HepG2 (cell line): ENCODE results near the gene PRSS50. TPM values are rescaled to one million over a fixed set of nuclear protein-coding genes. Genes with fewer than 3 reads are reported as not detected.

Experiments used
- ATAC-seq: fragments of 200-7000 bp; cut with Tn5 transposase; 3 replicates; pipeline ENCODE4 v1.9.1; 2020; ENCODE audit warnings: mild to moderate bottlenecking, moderate library complexity
- BruUV-seq: library from RNA; stranded (reverse); fragments of 400-500 nt; replicated peaks from 2 replicates; lab custom pipeline; 2021; lab: Mats Ljungman, UMichigan
- CTCF ChIA-PET: fragments of 300-600 bp; formaldehyde crosslinking; extraction: SDS; loops from one replicate; lab custom pipeline; 2021; ENCODE audit warnings: low total read pairs, inconsistent platforms, low intra/inter-chr PET ratio; lab: Yijun Ruan, JAX
- POLR2A ChIA-PET: fragments of 350-600 bp; sonication (Branson Sonifier 250); formaldehyde crosslinking; loops from one replicate; lab custom pipeline; 2020; ENCODE audit warnings: antibody characterized with exemption, inconsistent platforms; lab: Yijun Ruan, JAX
- DNase-seq: peaks from one replicate; pipeline ENCODE4 v3.0.0-alpha.2; 2015; ENCODE audit warnings: low spot score
- FAIRE-seq: peaks from 3 replicates; lab custom pipeline; 2011; peaks lifted over from hg19 to GRCh38; lab: Jason Lieb, UNC
- H2AFZ ChIP-seq: one replicate; pipeline ENCODE4 v1.6.1; 2011; ENCODE audit warnings: low read length, inconsistent platforms
- H3K27ac ChIP-seq: fragments of 300-600 bp; 3 replicates; pipeline ENCODE4 v1.8.0; 2011; ENCODE audit warnings: mixed run types, mild to moderate bottlenecking, mixed read lengths, low read length, inconsistent platforms; ENCODE audit not compliant: insufficient read depth; ENCODE audit errors: extremely low read length
- H3K27me3 ChIP-seq, 2 experiments: fragments of 200-600 bp in 1 of 2; 2 replicates in 1 of 2; 3 replicates in 1 of 2; pipeline versions ENCODE4 v1.6.0 to v1.8.0; 2011; ENCODE audit warnings: low read length in 2 of 2, mild to moderate bottlenecking in 2 of 2, moderate library complexity in 2 of 2, inconsistent platforms in 1 of 2; ENCODE audit not compliant: insufficient read depth in 2 of 2, control insufficient read depth in 1 of 2
- H3K36me3 ChIP-seq, 2 experiments: fragments of 200-600 bp in 1 of 2; replicated peaks in 1 of 2; 2 replicates in 1 of 2; 3 replicates in 1 of 2; pipeline versions ENCODE4 v1.5.1 to v1.8.0; 2011; ENCODE audit warnings: low read length in 2 of 2, inconsistent platforms in 1 of 2; ENCODE audit not compliant: insufficient read depth in 2 of 2, control insufficient read depth in 1 of 2
- H3K4me1 ChIP-seq: 2 replicates; pipeline ENCODE4 v1.5.1; 2012; ENCODE audit warnings: low read length, inconsistent platforms; ENCODE audit not compliant: insufficient read depth
- H3K4me2 ChIP-seq: 2 replicates; pipeline ENCODE4 v1.6.0; 2011; ENCODE audit warnings: low read depth, low read length, inconsistent platforms
- H3K4me3 ChIP-seq, 3 experiments: fragments of 200-600 bp in 1 of 3; sonication (generic), shearing (Covaris generic) in 1 of 3; replicated peaks in 1 of 3; 2 replicates each; pipeline ENCODE4 v1.5.1; 2011 to 2016; ENCODE audit warnings: low read length in 3 of 3, inconsistent platforms in 2 of 3, low read depth in 2 of 3, mild to moderate bottlenecking in 2 of 3, control low read depth in 1 of 3, mixed read lengths in 1 of 3; ENCODE audit not compliant: insufficient read depth in 1 of 3
- H3K79me2 ChIP-seq: one replicate; pipeline ENCODE4 v1.6.1; 2011; ENCODE audit warnings: low read length, inconsistent platforms; ENCODE audit not compliant: insufficient read depth
- H3K9ac ChIP-seq: 2 replicates; pipeline ENCODE4 v1.6.0; 2011; ENCODE audit warnings: mild to moderate bottlenecking, low read depth, low read length, inconsistent platforms; ENCODE audit not compliant: insufficient read depth
- H3K9me3 ChIP-seq: 2 replicates; pipeline ENCODE4 v1.5.1; 2012; ENCODE audit warnings: mild to moderate bottlenecking, low read length
- H4K20me1 ChIP-seq: 2 replicates; pipeline ENCODE4 v1.6.0; 2011; ENCODE audit warnings: inconsistent platforms, mild to moderate bottlenecking, low read length, moderate library complexity; ENCODE audit not compliant: insufficient read depth
- EZH2 ChIP-seq: conservative IDR thresholded peaks from 2 replicates; pipeline ENCODE4 v1.6.1; 2012; ENCODE audit warnings: mild to moderate bottlenecking, low read depth, low read length, moderate library complexity
- HMG20A ChIP-seq: IDR thresholded peaks from 2 replicates; pipeline ENCODE4 v1.6.1; 2016; ENCODE audit warnings: borderline replicate concordance
- HMG20B ChIP-seq: conservative IDR thresholded peaks from 2 replicates; pipeline ENCODE4 v1.6.1; 2016; ENCODE audit warnings: missing genetic modification reagents, missing compliant biosample characterization
- MIER2 ChIP-seq: IDR thresholded peaks from 2 replicates; pipeline ENCODE4 v1.6.1; 2016; ENCODE audit warnings: missing biosample characterization, missing genetic modification reagents
- MLLT10 ChIP-seq: sonication (generic); formaldehyde crosslinking; IDR thresholded peaks from 2 replicates; pipeline ENCODE4 v1.4.0; 2020; ENCODE audit warnings: missing genetic modification reagents
- NFRKB ChIP-seq: fragments of 450-650 bp; IDR thresholded peaks from 2 replicates; pipeline ENCODE4 v1.6.1; 2017
- NPAS2 ChIP-seq: sonication (generic); formaldehyde crosslinking; IDR thresholded peaks from 2 replicates; pipeline ENCODE4 v1.8.0; 2022; ENCODE audit warnings: mild to moderate bottlenecking, missing genetic modification reagents, borderline replicate concordance
- TOPORS ChIP-seq: sonication (generic); formaldehyde crosslinking; IDR thresholded peaks from 2 replicates; pipeline ENCODE4 v1.8.0; 2023; ENCODE audit warnings: mild to moderate bottlenecking, missing genetic modification reagents
- ZMAT3 ChIP-seq: sonication (generic); formaldehyde crosslinking; conservative IDR thresholded peaks from 2 replicates; pipeline ENCODE4 v1.7.0; 2021; ENCODE audit warnings: missing genetic modification reagents
- ZNF121 ChIP-seq: sonication (generic); formaldehyde crosslinking; IDR thresholded peaks from 2 replicates; pipeline ENCODE4 v1.5.0; 2020; ENCODE audit warnings: mild to moderate bottlenecking, missing genetic modification reagents
- ZNF264 ChIP-seq: sonication (generic); formaldehyde crosslinking; IDR thresholded peaks from 2 replicates; pipeline ENCODE4 v1.4.0; 2020; ENCODE audit warnings: missing genetic modification reagents
- ZNF569 ChIP-seq: sonication (generic); formaldehyde crosslinking; IDR thresholded peaks from 2 replicates; pipeline ENCODE4 v1.5.0; 2020; ENCODE audit warnings: mild to moderate bottlenecking, missing genetic modification reagents, moderate library complexity, borderline replicate concordance
- WGBS: methylation state at CpG from one replicate; pipeline ENCODE4 v1.1.6; 2017; ENCODE audit warnings: low lambda C conversion rate; 5-methylcytosine and 5-hydroxymethylcytosine counted together
- in situ Hi-C: cut with HindIII; loops from 2 replicates; pipeline ENCODE4 v1.10.0; 2017; ENCODE audit warnings: low pct_unique_long_range_greater_than_20kb; ENCODE audit not compliant: extremely low pct_ligation_motif_present
- intact Hi-C: fragments of 100-400 bp; cut with micrococcal nuclease; formaldehyde crosslinking; loops from one replicate; pipeline ENCODE4 v1.10.0; 2022; ENCODE audit not compliant: unreplicated experiment
- polyA plus RNA-seq, 8 experiments: library from polyadenylated mRNA; depleted of rRNA in 3 of 8; stranded (reverse) in 7 of 8; unstranded in 1 of 8; fragments of >200 nt; fragmentation: Illumina TruSeq in 4 of 8; extraction: Trizol in 4 of 8; gene quantifications; 2 replicates each; pipeline versions ENCODE4 v1.2.1 to v1.2.3, GENCODE V29; 2011 to 2016; ENCODE audit warnings: low read depth in 4 of 8, missing spikeins in 1 of 8, mixed read lengths in 1 of 8; ENCODE audit not compliant: insufficient read depth in 1 of 8
- total RNA-seq, 5 experiments: library from RNA; depleted of rRNA; stranded (reverse); fragments of >200 nt; fragmentation: Illumina TruSeq; extraction: Trizol; gene quantifications; 2 replicates each; pipeline ENCODE4 v1.2.3, GENCODE V29; 2016; ENCODE audit warnings: low read depth in 1 of 5
- TF ChIP-seq, protein P1 (sequence below): sonication (generic); formaldehyde crosslinking; IDR thresholded peaks from 2 replicates; pipeline ENCODE4 v1.4.0; 2020; ENCODE audit warnings: missing genetic modification reagents
- TF ChIP-seq, protein P2 (sequence below): sonication (generic); formaldehyde crosslinking; IDR thresholded peaks from 2 replicates; pipeline ENCODE4 v1.8.1; 2023; ENCODE audit warnings: mild to moderate bottlenecking, missing genetic modification reagents
- TF ChIP-seq, protein P3 (sequence below): sonication (generic); formaldehyde crosslinking; IDR thresholded peaks from 2 replicates; pipeline ENCODE4 v1.8.0; 2022; ENCODE audit warnings: mild to moderate bottlenecking, missing genetic modification reagents, moderate library complexity
- TF ChIP-seq, protein P4 (sequence below): sonication (generic); formaldehyde crosslinking; IDR thresholded peaks from 2 replicates; pipeline ENCODE4 v1.4.0; 2020; ENCODE audit warnings: mild to moderate bottlenecking, missing genetic modification reagents

PRSS50 gene
- total and polyA plus RNA-seq, 2 of the 13 experiments (the other 11 are each of a cell fraction or from before 2014, with no cell fraction given): not detected

DNA sequence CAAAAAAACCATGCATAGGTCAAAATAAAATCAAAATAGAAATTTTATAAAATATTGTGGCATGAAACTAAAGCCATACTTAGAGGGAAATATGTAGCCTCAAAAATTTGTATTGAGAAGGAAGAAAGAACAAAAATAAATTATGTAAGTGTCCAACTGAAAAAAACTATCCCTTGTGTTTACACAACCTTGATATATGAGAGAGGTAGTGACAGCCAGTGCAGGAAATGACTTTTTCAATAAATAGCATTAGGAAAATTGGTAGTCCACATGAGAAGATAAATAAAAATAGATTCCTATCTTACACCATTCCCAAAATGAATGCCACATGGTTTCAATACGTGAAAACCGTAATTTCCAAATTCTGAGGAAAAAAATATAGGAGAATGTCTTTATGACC, 13.2 kb upstream of the PRSS50 start:
- ATAC-seq: no peak
- H3K4me2 ChIP-seq: no peak overlapping the region
- no peak for DNase-seq
- CTCF ChIA-PET: no interaction called here
- FAIRE-seq: no peak
- intact Hi-C loops: no loop called here
- no peaks in the 10 kb centered on the region for H3K9me3 ChIP-seq
- no peaks in the 10 kb centered on the region for H3K36me3 ChIP-seq
- in situ Hi-C loops: no loop called here
- no peaks in the 10 kb centered on the region for H4K20me1 ChIP-seq
- H2AFZ ChIP-seq: no peak overlapping the region
- no peaks in the 10 kb centered on the region for H3K4me1 ChIP-seq
- TF ChIP-seq MLLT10 (no peak), NFRKB (no peak), ZMAT3 (CRISPR knock-in tag) (no peak), ZNF569 (CRISPR knock-in tag) (no peak), HMG20A (no peak), TOPORS (no peak), EZH2 (no peak), NPAS2 (CRISPR knock-in tag) (no peak), ZNF121 (CRISPR knock-in tag) (no peak), ZNF264 (CRISPR knock-in tag) (no peak), MIER2 (CRISPR knock-in tag) (no peak), HMG20B (CRISPR knock-in tag) (no peak)
- TF ChIP-seq, protein P1, sequence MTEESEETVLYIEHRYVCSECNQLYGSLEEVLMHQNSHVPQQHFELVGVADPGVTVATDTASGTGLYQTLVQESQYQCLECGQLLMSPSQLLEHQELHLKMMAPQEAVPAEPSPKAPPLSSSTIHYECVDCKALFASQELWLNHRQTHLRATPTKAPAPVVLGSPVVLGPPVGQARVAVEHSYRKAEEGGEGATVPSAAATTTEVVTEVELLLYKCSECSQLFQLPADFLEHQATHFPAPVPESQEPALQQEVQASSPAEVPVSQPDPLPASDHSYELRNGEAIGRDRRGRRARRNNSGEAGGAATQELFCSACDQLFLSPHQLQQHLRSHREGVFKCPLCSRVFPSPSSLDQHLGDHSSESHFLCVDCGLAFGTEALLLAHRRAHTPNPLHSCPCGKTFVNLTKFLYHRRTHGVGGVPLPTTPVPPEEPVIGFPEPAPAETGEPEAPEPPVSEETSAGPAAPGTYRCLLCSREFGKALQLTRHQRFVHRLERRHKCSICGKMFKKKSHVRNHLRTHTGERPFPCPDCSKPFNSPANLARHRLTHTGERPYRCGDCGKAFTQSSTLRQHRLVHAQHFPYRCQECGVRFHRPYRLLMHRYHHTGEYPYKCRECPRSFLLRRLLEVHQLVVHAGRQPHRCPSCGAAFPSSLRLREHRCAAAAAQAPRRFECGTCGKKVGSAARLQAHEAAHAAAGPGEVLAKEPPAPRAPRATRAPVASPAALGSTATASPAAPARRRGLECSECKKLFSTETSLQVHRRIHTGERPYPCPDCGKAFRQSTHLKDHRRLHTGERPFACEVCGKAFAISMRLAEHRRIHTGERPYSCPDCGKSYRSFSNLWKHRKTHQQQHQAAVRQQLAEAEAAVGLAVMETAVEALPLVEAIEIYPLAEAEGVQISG (CRISPR knock-in tag): no peak
- TF ChIP-seq, protein P2, sequence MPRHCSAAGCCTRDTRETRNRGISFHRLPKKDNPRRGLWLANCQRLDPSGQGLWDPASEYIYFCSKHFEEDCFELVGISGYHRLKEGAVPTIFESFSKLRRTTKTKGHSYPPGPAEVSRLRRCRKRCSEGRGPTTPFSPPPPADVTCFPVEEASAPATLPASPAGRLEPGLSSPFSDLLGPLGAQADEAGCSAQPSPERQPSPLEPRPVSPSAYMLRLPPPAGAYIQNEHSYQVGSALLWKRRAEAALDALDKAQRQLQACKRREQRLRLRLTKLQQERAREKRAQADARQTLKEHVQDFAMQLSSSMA: no peak
- TF ChIP-seq, protein P3, sequence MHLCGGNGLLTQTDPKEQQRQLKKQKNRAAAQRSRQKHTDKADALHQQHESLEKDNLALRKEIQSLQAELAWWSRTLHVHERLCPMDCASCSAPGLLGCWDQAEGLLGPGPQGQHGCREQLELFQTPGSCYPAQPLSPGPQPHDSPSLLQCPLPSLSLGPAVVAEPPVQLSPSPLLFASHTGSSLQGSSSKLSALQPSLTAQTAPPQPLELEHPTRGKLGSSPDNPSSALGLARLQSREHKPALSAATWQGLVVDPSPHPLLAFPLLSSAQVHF (CRISPR knock-in tag): no peak
- TF ChIP-seq, protein P4, sequence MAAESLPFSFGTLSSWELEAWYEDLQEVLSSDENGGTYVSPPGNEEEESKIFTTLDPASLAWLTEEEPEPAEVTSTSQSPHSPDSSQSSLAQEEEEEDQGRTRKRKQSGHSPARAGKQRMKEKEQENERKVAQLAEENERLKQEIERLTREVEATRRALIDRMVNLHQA (CRISPR knock-in tag): no peak
- no peak overlapping the region for H3K27ac ChIP-seq
- no peak overlapping the region for H3K9ac ChIP-seq
- H3K4me3 ChIP-seq: no peak overlapping the region
- H3K27me3 ChIP-seq: peaks cover 3 to 8% of the 10 kb centered on the region in 2 experiments; a peak in 2 of 5 replicates
- 91% methylated on average over 2 of the region's 2 CpGs for WGBS
- POLR2A ChIA-PET: no interaction called here
- BruUV-seq: no TSS peak
- H3K79me2 ChIP-seq: no peaks in the 10 kb centered on the region
